Ramos (cell line): ENCODE data around the gene TMEM186.

Experiments
- in situ Hi-C: fragments of 300-500 bp; cut with MboI; formaldehyde crosslinking; loops from one replicate; pipeline ENCODE4 v1.14.3; 2022; ENCODE audit warnings: low sequenced_read_pairs; ENCODE audit not compliant: unreplicated experiment

TMEM186 gene

GRCh38 chr16:8777217-8777616 is 20.2 kb downstream of the TMEM186 start:
- in situ Hi-C loops, result no loop called here

GRCh38 chr16:8776129-8776584 is 21.3 kb downstream of the TMEM186 start:
- in situ Hi-C loops, result no loop called here

- in situ Hi-C loops, result no loop called here
Measured at GRCh38 chr16:8775359-8775758, 22.1 kb downstream of the TMEM186 start.

DNA sequence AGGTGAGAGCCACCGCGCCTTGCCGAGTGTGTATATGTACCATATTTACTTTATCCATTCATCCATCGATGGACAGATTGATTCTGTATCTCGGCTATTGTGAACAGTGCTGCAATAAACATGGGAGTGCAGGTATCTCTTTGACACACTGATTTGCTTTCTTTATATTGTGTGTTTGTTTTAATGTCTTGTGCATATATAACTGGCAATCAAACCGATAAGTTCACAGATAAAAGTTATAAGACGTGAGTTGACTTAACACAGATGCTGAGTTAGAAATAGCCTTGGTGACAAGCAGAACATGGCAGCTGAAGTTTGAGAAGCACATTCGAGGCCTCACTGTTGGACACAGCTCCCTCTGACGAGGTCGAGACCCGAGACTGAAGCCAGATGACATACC is 23.2 kb downstream of the TMEM186 start:
- in situ Hi-C loops, result no loop called here

DNA sequence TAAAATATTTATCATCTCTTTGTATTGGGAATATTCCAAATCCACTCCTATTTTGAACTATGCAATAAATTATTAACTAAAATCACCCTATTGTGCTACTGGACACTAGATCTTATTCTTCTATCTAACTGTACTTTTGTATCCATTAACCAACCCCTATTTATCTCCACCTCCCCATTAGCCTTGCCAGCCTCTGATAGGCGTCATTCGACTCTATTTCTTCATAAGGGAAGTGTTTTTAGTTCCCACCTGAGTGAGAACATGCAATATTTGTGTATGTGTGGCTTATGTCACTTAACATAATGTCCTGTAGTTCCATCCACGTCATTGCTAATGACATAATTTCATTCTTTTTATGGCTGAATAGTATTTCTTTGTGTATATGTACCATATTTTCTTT is 23.9 kb downstream of the TMEM186 start:
- in situ Hi-C loops, result no loop called here

DNA sequence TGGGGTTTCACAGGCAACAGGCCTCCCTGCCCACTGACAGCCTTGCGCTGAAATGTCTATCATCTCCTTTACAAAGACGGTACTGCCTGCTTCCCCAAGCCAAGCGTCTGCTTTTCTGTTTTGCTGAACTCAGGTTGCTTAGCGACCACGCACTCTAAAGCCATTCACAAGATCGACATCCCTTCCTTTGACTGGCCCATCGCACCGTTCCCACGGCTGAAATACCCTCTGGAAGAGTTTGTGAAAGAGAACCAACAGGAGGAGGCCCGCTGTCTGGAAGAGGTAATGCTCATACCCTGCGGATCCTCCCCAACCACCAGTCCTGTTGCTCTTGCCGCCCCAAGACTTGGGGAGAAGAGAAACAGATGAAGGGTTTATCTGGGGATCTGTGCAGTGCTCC is 28.7 kb downstream of the TMEM186 start:
- in situ Hi-C loops, result no loop called here

GRCh38 chr16:8768283-8768682 is 29.2 kb downstream of the TMEM186 start:
- in situ Hi-C loops, result no loop called here

DNA sequence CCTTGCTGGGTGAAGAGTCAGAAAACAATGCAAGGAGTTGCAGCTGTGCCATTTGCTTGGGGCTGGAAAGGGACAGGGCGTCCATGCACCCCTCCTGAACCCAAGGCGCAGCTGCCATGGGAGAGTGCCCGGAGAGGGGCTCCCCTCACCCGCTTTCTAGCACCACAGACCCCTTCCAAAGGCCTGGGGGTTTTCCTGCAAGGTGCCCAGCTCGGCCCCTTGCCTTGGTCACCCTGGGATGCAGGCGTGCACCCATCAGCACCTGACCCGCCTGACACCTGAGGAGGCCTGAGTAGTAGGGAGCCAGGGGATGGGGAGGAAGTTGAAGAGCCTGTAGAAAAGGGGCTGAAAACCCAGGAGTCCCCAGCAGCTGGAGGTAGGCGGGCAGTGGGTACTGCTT is 30.3 kb downstream of the TMEM186 start:
- in situ Hi-C loops, result no loop called here

- in situ Hi-C loops, result no loop called here
Measured at GRCh38 chr16:8764525-8765250, 32.8 kb downstream of the TMEM186 start.

- in situ Hi-C loops, result no loop called here
Measured at GRCh38 chr16:8763899-8764298, 33.5 kb downstream of the TMEM186 start.

GRCh38 chr16:8763083-8763482 is 34.4 kb downstream of the TMEM186 start:
- in situ Hi-C loops, result no loop called here

DNA sequence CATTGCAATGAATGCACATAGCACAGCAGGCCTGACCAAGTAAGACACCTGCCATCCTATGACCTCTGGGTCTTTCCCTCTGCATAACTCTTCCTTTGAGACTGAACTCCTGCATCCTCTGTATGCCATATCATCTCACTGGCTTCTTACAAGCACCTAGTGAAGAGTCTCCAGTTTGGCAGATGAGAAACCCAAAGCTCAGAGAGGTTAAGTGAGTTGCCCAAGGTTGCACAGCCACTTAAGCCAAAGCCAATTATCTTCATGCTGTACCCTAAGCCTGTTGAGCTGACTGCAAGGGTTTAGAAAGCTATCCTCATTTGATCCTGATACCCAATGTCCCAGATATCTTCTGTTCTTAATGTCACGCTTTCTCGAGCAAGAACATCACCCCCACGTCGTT is 35.2 kb downstream of the TMEM186 start:
- in situ Hi-C loops, result no loop called here

GRCh38 chr16:8761078-8761477 is 36.4 kb downstream of the TMEM186 start:
- in situ Hi-C loops, result no loop called here

DNA sequence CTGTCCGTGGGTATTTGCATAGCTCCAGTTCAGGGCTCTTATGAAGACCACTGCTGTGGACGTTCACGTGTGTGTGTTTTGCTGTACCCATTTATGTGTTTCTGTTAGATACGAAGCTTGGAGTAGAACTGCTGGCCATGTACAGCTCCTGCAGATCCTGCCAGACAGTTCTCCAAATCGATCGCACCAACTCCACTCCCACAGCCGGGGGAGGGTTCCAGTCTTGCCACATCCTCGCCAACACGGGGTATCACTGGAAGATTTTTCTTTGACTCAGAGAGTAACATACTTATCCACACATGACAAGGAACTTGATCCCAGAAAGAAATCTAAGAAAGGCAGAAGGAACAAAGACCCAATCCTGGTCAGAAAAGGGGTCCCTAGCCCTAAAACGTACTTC is 37.4 kb downstream of the TMEM186 start:
- in situ Hi-C loops, result no loop called here

GRCh38 chr16:8758022-8758421 is 39.4 kb downstream of the TMEM186 start:
- in situ Hi-C loops, result no loop called here

DNA sequence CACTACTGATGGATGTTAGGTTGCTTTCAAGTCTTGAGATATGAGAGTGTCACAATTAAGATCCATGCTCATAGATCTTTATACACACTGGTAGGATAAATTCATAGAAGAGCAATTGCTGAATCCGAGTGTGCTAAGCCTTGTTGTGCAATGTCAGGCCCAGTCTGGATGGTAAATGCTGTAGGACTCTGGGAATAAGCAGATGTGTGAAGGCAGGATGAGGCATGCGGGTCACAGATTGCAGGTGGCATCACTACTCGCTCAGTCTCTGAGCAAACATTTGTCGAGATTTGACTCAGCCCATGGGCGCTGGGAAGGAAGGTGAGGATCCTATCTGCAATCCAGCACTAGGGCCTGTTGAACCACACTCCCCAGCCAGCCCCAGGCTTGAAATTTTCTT is 40.7 kb downstream of the TMEM186 start:
- in situ Hi-C loops, result no loop called here

DNA sequence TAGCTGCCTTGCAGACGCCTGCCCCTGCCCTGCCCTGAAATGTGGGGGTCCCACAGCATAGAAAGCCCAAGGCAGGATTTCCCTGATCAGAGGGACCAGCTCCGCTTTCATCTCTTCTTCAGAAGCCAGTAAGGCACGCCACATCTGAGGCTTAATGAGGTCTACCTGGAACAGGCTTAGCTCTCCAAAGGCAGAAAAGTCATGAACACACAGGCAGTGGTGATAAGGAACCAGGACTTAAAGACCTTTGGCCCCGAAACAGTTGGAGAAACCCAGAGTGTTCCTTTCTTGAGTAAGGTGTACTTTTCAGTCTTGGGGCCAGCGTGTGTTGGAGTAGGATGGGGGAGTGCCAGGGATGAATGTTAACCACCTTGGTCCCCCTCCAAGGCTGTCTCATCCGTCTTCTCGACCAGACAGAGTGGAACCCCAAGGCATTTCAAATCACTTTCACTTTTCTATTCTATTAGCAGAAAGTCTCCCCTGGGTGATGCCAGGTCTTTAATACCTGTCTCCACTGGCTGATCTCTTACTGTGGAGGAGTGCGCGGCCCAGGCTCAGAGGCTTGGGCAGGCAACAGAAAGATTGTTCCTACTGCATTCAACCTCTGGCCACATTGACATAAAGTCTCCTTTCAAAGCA is 43.9 kb downstream of the TMEM186 start:
- in situ Hi-C loops, result no loop called here

DNA sequence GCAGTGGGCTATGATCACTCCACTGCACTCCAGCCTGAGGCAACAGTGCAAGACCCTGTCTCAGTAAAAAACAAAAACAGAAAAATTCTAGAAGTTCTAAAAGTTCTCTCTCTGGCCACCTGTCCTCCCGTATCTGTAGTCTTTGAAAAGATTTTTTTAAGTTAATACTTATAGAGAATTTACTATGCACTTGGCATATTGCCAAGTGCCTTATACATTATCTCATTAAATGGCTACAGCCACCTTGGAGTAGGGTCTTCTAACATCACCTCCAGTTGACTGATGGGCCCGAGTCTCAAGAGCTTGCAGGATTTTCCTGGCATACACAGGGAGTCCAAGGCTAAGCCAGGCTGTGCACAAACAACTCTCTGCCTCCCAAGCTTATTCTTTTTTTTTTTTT is 44.7 kb downstream of the TMEM186 start:
- in situ Hi-C loops, result no loop called here

GRCh38 chr16:8751481-8752311 is 45.7 kb downstream of the TMEM186 start:
- in situ Hi-C loops, result no loop called here

DNA sequence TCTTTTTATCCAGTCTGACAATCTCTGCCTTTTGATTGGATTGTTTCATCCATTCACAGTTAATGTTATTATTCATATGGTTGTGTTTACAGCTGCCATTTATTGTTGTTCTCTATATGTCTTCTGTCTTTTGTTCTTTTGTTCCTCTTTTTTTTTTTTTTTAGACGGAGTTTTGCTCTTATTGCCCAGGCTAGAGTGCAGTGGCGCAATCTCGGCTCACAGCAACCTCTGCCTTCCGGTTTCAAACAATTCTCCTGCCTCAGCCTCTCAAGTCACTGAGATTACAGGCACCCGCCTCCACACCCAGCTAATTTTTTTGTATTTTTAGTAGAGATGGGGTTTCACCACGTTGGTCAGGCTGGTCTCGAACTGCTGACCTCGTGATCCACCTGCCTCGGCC is 48.5 kb downstream of the TMEM186 start:
- in situ Hi-C loops, result loop anchor here (5.0 kb wide), 1 partner anchor 33 kb away; no protein-coding TSS in a partner anchor
